K562 (cell line): ENCODE results near the gene NNAT. TPM values are rescaled to one million over a fixed set of nuclear protein-coding genes. Genes with fewer than 3 reads are reported as not detected.

Source experiments
- BCL6 ChIP-seq: fragments of 250-450 bp; sonication (Bioruptor Pico); IDR thresholded peaks from 2 replicates; pipeline ENCODE4 v1.4.0; 2020
- CEBPG ChIP-seq, 3 experiments: fragments of 200-800 bp in 1 of 3; sonication (Bioruptor generic) in 1 of 3; sonication (generic) in 1 of 3; formaldehyde crosslinking in 1 of 3; IDR thresholded peaks in 2 of 3; conservative IDR thresholded peaks in 1 of 3; 2 replicates each; pipeline versions ENCODE4 v1.6.1 to v1.8.0; 2016 to 2022; ENCODE audit warnings: missing compliant biosample characterization in 2 of 3, missing genetic modification characterization in 2 of 3, mild to moderate bottlenecking in 1 of 3, missing genetic modification reagents in 1 of 3
- E4F1 ChIP-seq: fragments of 250-450 bp; sonication (Bioruptor Pico); IDR thresholded peaks from 2 replicates; pipeline ENCODE4 v1.5.0; 2021; ENCODE audit warnings: mild to moderate bottlenecking, borderline replicate concordance
- EGR1 ChIP-seq: fragments of 450-650 bp; conservative IDR thresholded peaks from 2 replicates; pipeline ENCODE4 v1.6.1; 2017; ENCODE audit warnings: mild to moderate bottlenecking
- EHMT2 ChIP-seq: fragments of 450-650 bp; IDR thresholded peaks from 2 replicates; pipeline ENCODE4 v1.6.1; 2018; ENCODE audit warnings: antibody characterized with exemption
- ETV6 ChIP-seq, 3 experiments: fragments of 150-350 bp in 1 of 3; sonication (generic) in 1 of 3; formaldehyde crosslinking in 1 of 3; IDR thresholded peaks; 2 replicates each; pipeline versions ENCODE4 v1.6.1 to v1.8.0; 2014 to 2022; ENCODE audit warnings: borderline replicate concordance in 2 of 3, low read depth in 2 of 3, antibody characterized with exemption in 1 of 3, low read length in 1 of 3, mild to moderate bottlenecking in 1 of 3, missing genetic modification reagents in 1 of 3
- KDM2B ChIP-seq: fragments of 250-450 bp; sonication (Bioruptor Pico); IDR thresholded peaks from 2 replicates; pipeline ENCODE4 v1.8.0; 2021; ENCODE audit warnings: mild to moderate bottlenecking, moderate library complexity
- KLF6 ChIP-seq: fragments of 250-450 bp; sonication (Bioruptor Pico); IDR thresholded peaks from 2 replicates; pipeline ENCODE4 v1.4.0; 2020; ENCODE audit warnings: mild to moderate bottlenecking, moderate library complexity, borderline replicate concordance
- NCOA2 ChIP-seq, 2 experiments: fragments of 450-650 bp; IDR thresholded peaks; 2 replicates each; pipeline ENCODE4 v1.6.1; 2018; ENCODE audit warnings: mild to moderate bottlenecking in 2 of 2, moderate library complexity in 1 of 2; ENCODE audit not compliant: partially characterized antibody in 2 of 2
- NELFE ChIP-seq: IDR thresholded peaks from 2 replicates; pipeline ENCODE4 v1.6.1; 2011; ENCODE audit warnings: mild to moderate bottlenecking; ENCODE audit not compliant: insufficient read depth, insufficient read length
- NEUROD1 ChIP-seq: fragments of 150-350 bp; IDR thresholded peaks from 2 replicates; pipeline ENCODE4 v1.6.1; 2014; ENCODE audit warnings: borderline replicate concordance, low read length, low read depth; ENCODE audit not compliant: partially characterized antibody
- NR4A1 ChIP-seq, 2 experiments: fragments of 250-450 bp in 1 of 2; fragments of 450-650 bp in 1 of 2; sonication (Bioruptor Pico) in 1 of 2; IDR thresholded peaks; 2 replicates each; pipeline versions ENCODE4 v1.4.0 to v1.6.1; 2016 to 2020; ENCODE audit warnings: mild to moderate bottlenecking in 2 of 2, missing compliant biosample characterization in 1 of 2, missing genetic modification characterization in 1 of 2, moderate library complexity in 1 of 2
- PYGO2 ChIP-seq: fragments of 450-650 bp; IDR thresholded peaks from 2 replicates; pipeline ENCODE4 v1.6.1; 2016; ENCODE audit warnings: mild to moderate bottlenecking, missing genetic modification characterization, moderate library complexity, missing compliant biosample characterization
- RBM39 ChIP-seq: fragments of 200-400 bp; formaldehyde crosslinking; optimal IDR thresholded peaks from 2 replicates; pipeline ENCODE3; 2018; ENCODE audit warnings: low read depth, low read length
- RFX1 ChIP-seq: fragments of 450-650 bp; IDR thresholded peaks from 2 replicates; pipeline ENCODE4 v1.6.1; 2016; ENCODE audit warnings: mild to moderate bottlenecking, moderate library complexity
- RHOXF2B ChIP-seq: fragments of 250-450 bp; sonication (Bioruptor Pico); conservative IDR thresholded peaks from 2 replicates; pipeline ENCODE4 v1.5.1; 2021
- SMAD3 ChIP-seq: fragments of 450-650 bp; formaldehyde crosslinking; conservative IDR thresholded peaks from 2 replicates; pipeline ENCODE4 v1.4.0; 2020; ENCODE audit warnings: mild to moderate bottlenecking
- STAT5A ChIP-seq: IDR thresholded peaks from 2 replicates; pipeline ENCODE4 v1.6.1; 2012; ENCODE audit warnings: low read length, inconsistent platforms, borderline replicate concordance
- VEZF1 ChIP-seq: fragments of 200-800 bp; sonication (Bioruptor generic); IDR thresholded peaks from 2 replicates; pipeline ENCODE4 v1.6.1; 2017; ENCODE audit warnings: missing genetic modification characterization, missing compliant biosample characterization
- ZBTB7A ChIP-seq: IDR thresholded peaks from 2 replicates; pipeline ENCODE4 v1.6.1; 2011; ENCODE audit warnings: low read depth, mild to moderate bottlenecking, low read length, moderate library complexity, borderline replicate concordance; ENCODE audit not compliant: control insufficient read depth
- ZNF133 ChIP-seq: fragments of 250-450 bp; sonication (Bioruptor Pico); IDR thresholded peaks from 2 replicates; pipeline ENCODE4 v1.4.0; 2020; ENCODE audit warnings: mild to moderate bottlenecking
- ZNF445 ChIP-seq: fragments of 250-450 bp; sonication (Bioruptor Pico); IDR thresholded peaks from 2 replicates; pipeline ENCODE4 v1.4.0; 2020; ENCODE audit warnings: low read depth, mild to moderate bottlenecking, moderate library complexity
- polyA plus RNA-seq, 8 experiments: library from polyadenylated mRNA; depleted of rRNA in 4 of 8; stranded (reverse) in 5 of 8; unstranded in 3 of 8; fragments of >200 nt; fragmentation: Nextera tagmentation in 2 of 8; fragmentation: Illumina TruSeq in 1 of 8; extraction: Ambion mirVana in 2 of 8; extraction: Trizol in 1 of 8; gene quantifications; 2 replicates each; pipeline versions ENCODE4 v1.2.1 to v1.2.3, GENCODE V29; 2011 to 2014; ENCODE audit warnings: inconsistent platforms in 1 of 8, missing spikeins in 1 of 8
- total RNA-seq, 7 experiments: library from RNA; depleted of rRNA in 6 of 7; stranded (reverse); fragments of >200 nt in 6 of 7; fragmentation: Illumina TruSeq in 2 of 7; extraction: Trizol in 2 of 7; gene quantifications; 2 replicates each; pipeline versions ENCODE4 v1.2.1 to v1.2.3, GENCODE V29; 2011 to 2021; ENCODE audit warnings: low replicate concordance in 1 of 7

The NNAT gene
- total and polyA plus RNA-seq, 9 of the 15 experiments (the other 6 are each of a cell fraction or from before 2014, with no cell fraction given): 0.13 TPM; not detected in 8

- no peak for TF ChIP-seq NELFE
- TF ChIP-seq RBM39: no peak
- TF ChIP-seq SMAD3 (CRISPR knock-in tag): 0 out of 2 replicates have a peak, but pooled peaks have one; percentile 15
- TF ChIP-seq ZNF133 (CRISPR knock-in tag): no peak
- no peak for TF ChIP-seq E4F1
- TF ChIP-seq NEUROD1: no peak
- TF ChIP-seq RFX1: peak; percentile 83
- peak; percentile 79; the same call in 1 of the 2 replicates for TF ChIP-seq PYGO2 (tag)
- no peak for TF ChIP-seq ZBTB7A
- no peak for TF ChIP-seq CEBPG (CRISPR knock-in tag; IDR thresholded peaks at IDR 0.05)
- TF ChIP-seq CEBPG (tag; conservative IDR thresholded peaks at IDR 0.05 in 1 of 2, IDR thresholded peaks at IDR 0.05 in 1 of 2): peak in 1 of 2 experiments; percentile 58; a peak in 2 of 4 replicates
- no peak for TF ChIP-seq ETV6 (IDR thresholded peaks at IDR 0.05; ENCODE audit: borderline replicate concordance in 1 of 2, low read depth in 2 of 2, low read length in 1 of 2)
- no peak for TF ChIP-seq ETV6 (CRISPR knock-in tag; IDR thresholded peaks at IDR 0.05; ENCODE audit: borderline replicate concordance)
- no peak for TF ChIP-seq EHMT2
- peak; percentile 65; the same call in 1 of the 2 replicates for TF ChIP-seq KLF6 (CRISPR knock-in tag)
- TF ChIP-seq EGR1: peak; percentile 32
- TF ChIP-seq STAT5A: peak; percentile 92
- TF ChIP-seq BCL6: peak; percentile 84
- TF ChIP-seq ZNF445 (CRISPR knock-in tag): no peak
- no peak for TF ChIP-seq RHOXF2B (CRISPR knock-in tag)
- peak; percentile 33 for TF ChIP-seq VEZF1 (CRISPR knock-in tag)
- no peak for TF ChIP-seq NR4A1 (CRISPR knock-in tag; IDR thresholded peaks at IDR 0.05)
- TF ChIP-seq NR4A1 (tag; IDR thresholded peaks at IDR 0.05): peak; percentile 93
- TF ChIP-seq KDM2B (CRISPR knock-in tag): no peak
- TF ChIP-seq NCOA2 (IDR thresholded peaks at IDR 0.05; ENCODE audit: partially characterized antibody in 2 of 2): no peak
Observed at GRCh38 chr20:37559312-37560027, 38.4 kb downstream of the NNAT start (continued).
